ENCODE measurements around the gene MCF2L2. TPM values are rescaled to one million over a fixed set of nuclear protein-coding genes. Genes with fewer than 3 reads are reported as not detected.

MCF2L2 gene
- total and polyA plus RNA-seq, 2 of the 13 experiments (the other 11 are each of a cell fraction or from before 2014, with no cell fraction given) = not detected

- TF ChIP-seq ZNF281 (CRISPR knock-in tag; IDR thresholded peaks at IDR 0.05; ENCODE audit: borderline replicate concordance) (no peak), TMF1 (CRISPR knock-in tag; IDR thresholded peaks at IDR 0.05; ENCODE audit: low read depth) (no peak), ZNF713 (CRISPR knock-in tag; IDR thresholded peaks at IDR 0.05) (no peak), SMARCE1 (IDR thresholded peaks at IDR 0.05; ENCODE audit: borderline replicate concordance) (no peak), ZNF780A (CRISPR knock-in tag; IDR thresholded peaks at IDR 0.05) (no peak)
These were observed 100.3 kb downstream of the MCF2L2 start (continued) for GRCh38 chr3:183328164-183328563.

GRCh38 chr3:183327343-183327742, 101.1 kb downstream of the MCF2L2 start:
- BruUV-seq (replicated peaks) = no TSS peak
- 1% methylated on average over 5 of the region's 5 CpGs for WGBS (ENCODE audit: low lambda C conversion rate)
- no peaks in the 10 kb centered on the region for H3K4me1 ChIP-seq (ENCODE audit: insufficient read depth, low read length)
- H3K27ac ChIP-seq (ENCODE audit: extremely low read length, insufficient read depth, low read length) = no peak overlapping the region
- no peak for DNase-seq (ENCODE audit: low spot score)
- in situ Hi-C loops (cut with HindIII; ENCODE audit: extremely low pct_ligation_motif_present, low pct_unique_long_range_greater_than_20kb) (no loop called here), intact Hi-C loops (cut with micrococcal nuclease; ENCODE audit: unreplicated experiment) (no loop called here)
- no peaks in the 10 kb centered on the region; a peak in 1 of 5 replicates for H3K27me3 ChIP-seq (ENCODE audit: control insufficient read depth in 1 of 2, insufficient read depth in 2 of 2, low read length in 2 of 2)
- H3K4me2 ChIP-seq (ENCODE audit: low read depth, low read length) = no peak overlapping the region
- H3K9me3 ChIP-seq (ENCODE audit: low read length) = no peaks in the 10 kb centered on the region
- no peak for TF ChIP-seq ZNF329 (CRISPR knock-in tag; IDR thresholded peaks at IDR 0.05; ENCODE audit: low read depth)
- no peak for TF ChIP-seq REPIN1 (CRISPR knock-in tag; IDR thresholded peaks at IDR 0.05; ENCODE audit: borderline replicate concordance, low read depth)
- TF ChIP-seq ZBTB7A (CRISPR knock-in tag; IDR thresholded peaks at IDR 0.05) = no peak
- TF ChIP-seq ZNF841 (CRISPR knock-in tag; IDR thresholded peaks at IDR 0.05; ENCODE audit: borderline replicate concordance) = no peak
- no peak for TF ChIP-seq ZBTB44 (CRISPR knock-in tag; IDR thresholded peaks at IDR 0.05)
- TF ChIP-seq DMAP1 (CRISPR knock-in tag; IDR thresholded peaks at IDR 0.05) = no peak
- no peak for TF ChIP-seq ZNF230 (CRISPR knock-in tag; IDR thresholded peaks at IDR 0.05)
- no peak for TF ChIP-seq HOXA3 (CRISPR knock-in tag; IDR thresholded peaks at IDR 0.05)
- no peak for TF ChIP-seq HNRNPK (IDR thresholded peaks at IDR 0.05; ENCODE audit: low read depth, low read length, poor library complexity, severe bottlenecking)
- TF ChIP-seq ZNF430 (CRISPR knock-in tag; IDR thresholded peaks at IDR 0.05) = no peak
- no peak for TF ChIP-seq NFRKB (IDR thresholded peaks at IDR 0.05)
- no peak for TF ChIP-seq CEBPG (CRISPR knock-in tag; IDR thresholded peaks at IDR 0.05)
- no peak for TF ChIP-seq IKZF5 (CRISPR knock-in tag; IDR thresholded peaks at IDR 0.05)
- no peak for TF ChIP-seq HOXA5 (CRISPR knock-in tag; IDR thresholded peaks at IDR 0.05)
- no peak for TF ChIP-seq ZNF781 (CRISPR knock-in tag; IDR thresholded peaks at IDR 0.05; ENCODE audit: borderline replicate concordance, not compliant biosample characterization)
- TF ChIP-seq DRAP1 (CRISPR knock-in tag; IDR thresholded peaks at IDR 0.05) = no peak
- ATAC-seq = no peak
- no peak overlapping the region for H3K9ac ChIP-seq (ENCODE audit: insufficient read depth, low read depth, low read length)
- no peak for FAIRE-seq
- no peaks in the 10 kb centered on the region for H3K79me2 ChIP-seq (ENCODE audit: insufficient read depth, low read length)
- POLR2A ChIA-PET = no interaction called here
- H4K20me1 ChIP-seq (ENCODE audit: insufficient read depth, low read length) = no peaks in the 10 kb centered on the region
- CTCF ChIA-PET (ENCODE audit: low intra/inter-chr PET ratio, low total read pairs) = no interaction called here
- H3K4me3 ChIP-seq (replicated peaks in 1 of 3; ENCODE audit: insufficient read depth in 1 of 3, low read depth in 2 of 3, low read length in 3 of 3) = no peak overlapping the region
- H2AFZ ChIP-seq (ENCODE audit: low read length) = no peak overlapping the region
- no peaks in the 10 kb centered on the region for H3K36me3 ChIP-seq (replicated peaks in 1 of 2; ENCODE audit: control insufficient read depth in 1 of 2, insufficient read depth in 2 of 2, low read length in 2 of 2)

Measured in HepG2 (cell line).